ENCODE data around the gene PALLD. TPM values are rescaled to one million over a fixed set of nuclear protein-coding genes. Genes with fewer than 3 reads are reported as not detected.

The PALLD gene
- polyA plus RNA-seq, 1 donor from 2014 or later = 20.5 TPM

- Histone ChIP-seq H3K9me3 (ENCODE audit: low read length) (no peaks in the 10 kb centered on the region), H3K9ac (ENCODE audit: low read length) (no peak overlapping the region), H3K4me2 (ENCODE audit: low read length) (no peak overlapping the region), H2AFZ (ENCODE audit: low read depth, low read length) (no peak overlapping the region), H4K20me1 (ENCODE audit: insufficient read depth) (no peaks in the 10 kb centered on the region), H3K27me3 (ENCODE audit: insufficient read depth, low read depth, low read length) (no peaks in the 10 kb centered on the region), H3K4me3 (ENCODE audit: low read length) (no peak overlapping the region), H3K79me2 (replicated peaks; ENCODE audit: insufficient read depth, low read length) (no peaks in the 10 kb centered on the region), H3K9me2 (ENCODE audit: insufficient read depth, low read length) (no peaks in the 10 kb centered on the region), H3F3A (ENCODE audit: insufficient read depth, low read length, poor library complexity, severe bottlenecking) (no peaks in the 10 kb centered on the region), H3K27ac (ENCODE audit: low read length) (no peak overlapping the region), H3K36me3 (ENCODE audit: insufficient read depth, low read length) (no peaks in the 10 kb centered on the region)
- TF ChIP-seq EZH2 (IDR thresholded peaks at IDR 0.05; ENCODE audit: borderline replicate concordance, insufficient read depth, low read length, poor library complexity, severe bottlenecking) (no peak), CTCF (IDR thresholded peaks at IDR 0.05; ENCODE audit: poor library complexity, severe bottlenecking) (no peak), TAF1 (IDR thresholded peaks at IDR 0.05; ENCODE audit: low read depth) (no peak), POLR2AphosphoS5 (IDR thresholded peaks at IDR 0.05) (no peak), MXI1 (conservative IDR thresholded peaks at IDR 0.05; ENCODE audit: poor library complexity, severe bottlenecking) (no peak), RAD21 (conservative IDR thresholded peaks at IDR 0.05) (no peak), EP300 (conservative IDR thresholded peaks at IDR 0.05; ENCODE audit: poor library complexity, severe bottlenecking) (no peak), SMC3 (conservative IDR thresholded peaks at IDR 0.05; ENCODE audit: poor library complexity) (no peak)
- TF ChIP-seq, protein P1, sequence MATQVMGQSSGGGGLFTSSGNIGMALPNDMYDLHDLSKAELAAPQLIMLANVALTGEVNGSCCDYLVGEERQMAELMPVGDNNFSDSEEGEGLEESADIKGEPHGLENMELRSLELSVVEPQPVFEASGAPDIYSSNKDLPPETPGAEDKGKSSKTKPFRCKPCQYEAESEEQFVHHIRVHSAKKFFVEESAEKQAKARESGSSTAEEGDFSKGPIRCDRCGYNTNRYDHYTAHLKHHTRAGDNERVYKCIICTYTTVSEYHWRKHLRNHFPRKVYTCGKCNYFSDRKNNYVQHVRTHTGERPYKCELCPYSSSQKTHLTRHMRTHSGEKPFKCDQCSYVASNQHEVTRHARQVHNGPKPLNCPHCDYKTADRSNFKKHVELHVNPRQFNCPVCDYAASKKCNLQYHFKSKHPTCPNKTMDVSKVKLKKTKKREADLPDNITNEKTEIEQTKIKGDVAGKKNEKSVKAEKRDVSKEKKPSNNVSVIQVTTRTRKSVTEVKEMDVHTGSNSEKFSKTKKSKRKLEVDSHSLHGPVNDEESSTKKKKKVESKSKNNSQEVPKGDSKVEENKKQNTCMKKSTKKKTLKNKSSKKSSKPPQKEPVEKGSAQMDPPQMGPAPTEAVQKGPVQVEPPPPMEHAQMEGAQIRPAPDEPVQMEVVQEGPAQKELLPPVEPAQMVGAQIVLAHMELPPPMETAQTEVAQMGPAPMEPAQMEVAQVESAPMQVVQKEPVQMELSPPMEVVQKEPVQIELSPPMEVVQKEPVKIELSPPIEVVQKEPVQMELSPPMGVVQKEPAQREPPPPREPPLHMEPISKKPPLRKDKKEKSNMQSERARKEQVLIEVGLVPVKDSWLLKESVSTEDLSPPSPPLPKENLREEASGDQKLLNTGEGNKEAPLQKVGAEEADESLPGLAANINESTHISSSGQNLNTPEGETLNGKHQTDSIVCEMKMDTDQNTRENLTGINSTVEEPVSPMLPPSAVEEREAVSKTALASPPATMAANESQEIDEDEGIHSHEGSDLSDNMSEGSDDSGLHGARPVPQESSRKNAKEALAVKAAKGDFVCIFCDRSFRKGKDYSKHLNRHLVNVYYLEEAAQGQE (IDR thresholded peaks at IDR 0.05; ENCODE audit: borderline replicate concordance) = no peak
Observed at GRCh38 chr4:168615294-168616065, 118.6 kb downstream of the PALLD start.

GRCh38 chr4:168618577-168619265, 121.9 kb downstream of the PALLD start:
- H3K9me3 ChIP-seq (ENCODE audit: low read length) = no peaks in the 10 kb centered on the region
- H3K4me2 ChIP-seq (ENCODE audit: low read length) = no peak overlapping the region
- H3K9me2 ChIP-seq (ENCODE audit: insufficient read depth, low read length) = no peaks in the 10 kb centered on the region
- TF ChIP-seq RAD21 (conservative IDR thresholded peaks at IDR 0.05) (no peak), EP300 (conservative IDR thresholded peaks at IDR 0.05; ENCODE audit: poor library complexity, severe bottlenecking) (no peak), EZH2 (IDR thresholded peaks at IDR 0.05; ENCODE audit: borderline replicate concordance, insufficient read depth, low read length, poor library complexity, severe bottlenecking) (no peak), SMC3 (conservative IDR thresholded peaks at IDR 0.05; ENCODE audit: poor library complexity) (no peak), MXI1 (conservative IDR thresholded peaks at IDR 0.05; ENCODE audit: poor library complexity, severe bottlenecking) (no peak), POLR2AphosphoS5 (IDR thresholded peaks at IDR 0.05) (no peak), TAF1 (IDR thresholded peaks at IDR 0.05; ENCODE audit: low read depth) (no peak), CTCF (IDR thresholded peaks at IDR 0.05; ENCODE audit: poor library complexity, severe bottlenecking) (no peak)
- TF ChIP-seq, protein P1 (IDR thresholded peaks at IDR 0.05; ENCODE audit: borderline replicate concordance) = no peak
- no peaks in the 10 kb centered on the region for H4K20me1 ChIP-seq (ENCODE audit: insufficient read depth)
- no peak overlapping the region for H2AFZ ChIP-seq (ENCODE audit: low read depth, low read length)
- H3K9ac ChIP-seq (ENCODE audit: low read length) = no peak overlapping the region
- H3K36me3 ChIP-seq (ENCODE audit: insufficient read depth, low read length) = no peaks in the 10 kb centered on the region
- no peak overlapping the region for H3K4me3 ChIP-seq (ENCODE audit: low read length)
- no peaks in the 10 kb centered on the region for H3K27me3 ChIP-seq (ENCODE audit: insufficient read depth, low read depth, low read length)
- no peaks in the 10 kb centered on the region for H3F3A ChIP-seq (ENCODE audit: insufficient read depth, low read length, poor library complexity, severe bottlenecking)
- no peaks in the 10 kb centered on the region for H3K79me2 ChIP-seq (replicated peaks; ENCODE audit: insufficient read depth, low read length)
- H3K27ac ChIP-seq (ENCODE audit: low read length) = no peak overlapping the region
